Left kidney (tissue), 2 donors: Measurements from ENCODE around the gene KCNQ1. TPM values are rescaled to one million over a fixed set of nuclear protein-coding genes. Genes with fewer than 3 reads are reported as not detected.

Source experiments
- DNase-seq: peaks from one replicate; pipeline ENCODE4 v3.0.0-alpha.2; 2013
- polyA plus RNA-seq: library from polyadenylated mRNA; unstranded; fragments of 120-200 nt; gene quantifications from one replicate; pipeline ENCODE4 v1.2.1, GENCODE V29; 2013; ENCODE audit not compliant: insufficient read length

The KCNQ1 gene
- polyA plus RNA-seq, 1 donor = 9.1 TPM

DNA sequence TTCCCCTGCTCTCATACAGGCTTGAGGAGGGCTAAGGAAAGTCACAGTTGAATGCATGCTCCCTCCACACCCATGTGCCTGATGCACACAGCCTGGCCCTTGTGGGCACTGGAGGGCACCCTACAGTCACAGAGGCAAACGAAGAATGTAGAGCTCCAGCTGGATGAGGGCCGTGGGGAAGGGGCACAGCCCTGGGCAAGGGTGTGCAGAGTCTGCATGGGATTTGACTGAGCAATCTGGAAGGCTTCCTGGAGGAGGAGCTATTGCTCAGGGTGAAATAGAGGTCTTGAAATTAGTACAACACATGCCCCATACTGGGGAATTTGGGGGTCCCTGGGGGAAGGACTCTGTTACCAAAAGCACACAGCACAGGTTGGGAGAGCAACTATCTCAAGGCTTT is 64.0 kb downstream of the KCNQ1 start:
- no peak for DNase-seq

GRCh38 chr11:2509481-2510001 is 64.7 kb downstream of the KCNQ1 start:
- DNase-seq = no peak

GRCh38 chr11:2510626-2511402 is 66.0 kb downstream of the KCNQ1 start:
- DNase-seq = no peak

GRCh38 chr11:2511421-2512369 is 66.9 kb downstream of the KCNQ1 start:
- no peak for DNase-seq

- no peak for DNase-seq
These were observed 67.9 kb downstream of the KCNQ1 start for GRCh38 chr11:2512431-2513407.

GRCh38 chr11:2513441-2513840 is 68.6 kb downstream of the KCNQ1 start:
- no peak for DNase-seq

DNA sequence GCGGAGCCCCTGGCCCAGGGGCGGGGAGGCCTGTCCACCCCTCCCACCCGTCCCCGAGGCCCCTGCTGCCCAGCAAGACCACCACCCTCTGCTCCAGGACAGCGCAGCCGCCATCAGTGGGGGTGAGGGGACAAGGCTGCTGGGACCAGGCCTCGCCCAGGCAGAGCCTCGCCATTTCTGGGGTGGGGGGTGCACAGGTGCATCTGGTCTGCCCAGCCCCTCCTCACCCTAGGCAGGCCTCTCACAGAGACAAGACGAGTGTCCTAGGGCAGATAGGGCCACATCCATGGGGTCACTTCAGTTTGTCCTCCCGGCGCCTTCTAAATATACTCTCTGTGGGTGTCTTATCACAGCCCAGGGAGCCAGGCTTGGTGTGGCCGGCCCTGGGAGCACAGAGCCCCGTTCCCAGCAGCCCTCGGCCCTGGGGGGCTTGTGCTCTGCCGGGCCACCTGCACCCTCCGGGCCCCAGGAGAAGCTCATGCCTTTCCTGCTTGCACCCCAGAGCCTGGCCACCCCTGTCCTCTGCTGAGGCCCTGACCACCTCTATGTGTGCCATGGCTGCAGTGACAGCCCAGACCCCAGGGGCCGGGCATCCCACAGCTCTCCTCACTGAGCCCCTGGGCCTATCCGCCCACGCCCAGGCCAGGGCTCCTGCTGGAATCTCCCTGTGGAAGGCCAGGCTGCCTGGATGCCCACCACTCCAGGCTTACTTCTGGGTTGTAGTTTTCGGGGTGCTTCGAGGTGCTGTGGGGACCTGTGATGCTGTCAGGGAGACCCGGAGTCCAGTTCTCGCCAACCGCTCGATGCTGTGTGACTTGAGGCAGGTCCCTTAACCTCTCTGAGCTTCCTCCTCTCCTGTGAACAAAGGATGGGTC is 70.8 kb downstream of the KCNQ1 start:
- DNase-seq = no peak

DNA sequence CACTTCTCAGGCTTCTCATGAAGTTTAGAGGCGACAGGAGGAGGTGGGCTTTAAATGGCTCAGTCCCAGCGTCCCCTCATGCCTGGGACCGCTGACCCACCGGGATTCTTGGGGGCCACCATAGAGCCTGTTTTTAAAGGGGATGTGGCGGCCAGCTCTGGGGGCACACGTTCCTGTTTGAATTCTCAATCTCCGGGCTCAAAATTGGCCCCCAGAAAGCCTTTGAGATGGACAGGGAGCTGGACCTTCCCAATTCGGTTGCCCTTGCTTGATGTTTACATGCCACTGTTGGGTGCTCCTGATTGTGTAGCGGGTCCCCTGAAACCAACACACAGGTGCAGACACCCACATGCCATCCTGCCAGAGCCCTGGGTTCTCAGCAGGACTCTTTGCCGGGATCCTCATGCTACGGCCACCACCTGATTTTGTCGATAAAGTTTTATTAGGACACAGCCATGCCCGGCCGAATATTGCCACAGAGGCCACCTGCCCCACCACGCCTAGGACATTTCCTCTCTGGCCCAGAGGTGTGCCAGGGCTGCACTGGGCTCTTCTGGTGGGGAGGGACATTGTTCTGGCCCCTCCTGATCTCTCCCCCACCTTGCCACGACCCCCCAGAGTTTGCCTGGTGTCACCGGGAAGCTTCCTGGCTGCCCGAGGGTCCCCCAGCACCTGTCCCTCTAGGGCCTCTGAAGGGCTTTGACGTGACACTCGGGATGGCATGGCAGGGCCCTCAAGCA is 71.6 kb downstream of the KCNQ1 start:
- DNase-seq = no peak

DNA sequence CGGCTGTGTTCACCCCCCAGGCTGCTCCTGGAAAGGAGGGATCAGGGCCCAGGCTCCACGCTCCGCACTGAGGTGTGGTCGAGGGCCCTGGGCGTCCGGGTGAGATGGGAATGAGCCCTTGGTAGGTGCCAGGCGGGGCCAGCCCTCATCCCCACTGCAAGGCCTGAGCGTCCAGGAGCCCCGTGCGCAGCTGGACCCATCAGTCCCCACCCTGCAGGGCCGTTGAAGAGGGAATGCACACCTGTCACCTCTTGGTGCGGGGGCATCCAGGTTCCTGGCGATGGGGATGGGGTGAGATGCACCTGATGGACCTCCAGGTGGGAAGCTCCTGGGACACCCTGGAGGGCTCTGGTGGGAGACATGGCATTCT is 72.2 kb downstream of the KCNQ1 start:
- DNase-seq = no peak

DNA sequence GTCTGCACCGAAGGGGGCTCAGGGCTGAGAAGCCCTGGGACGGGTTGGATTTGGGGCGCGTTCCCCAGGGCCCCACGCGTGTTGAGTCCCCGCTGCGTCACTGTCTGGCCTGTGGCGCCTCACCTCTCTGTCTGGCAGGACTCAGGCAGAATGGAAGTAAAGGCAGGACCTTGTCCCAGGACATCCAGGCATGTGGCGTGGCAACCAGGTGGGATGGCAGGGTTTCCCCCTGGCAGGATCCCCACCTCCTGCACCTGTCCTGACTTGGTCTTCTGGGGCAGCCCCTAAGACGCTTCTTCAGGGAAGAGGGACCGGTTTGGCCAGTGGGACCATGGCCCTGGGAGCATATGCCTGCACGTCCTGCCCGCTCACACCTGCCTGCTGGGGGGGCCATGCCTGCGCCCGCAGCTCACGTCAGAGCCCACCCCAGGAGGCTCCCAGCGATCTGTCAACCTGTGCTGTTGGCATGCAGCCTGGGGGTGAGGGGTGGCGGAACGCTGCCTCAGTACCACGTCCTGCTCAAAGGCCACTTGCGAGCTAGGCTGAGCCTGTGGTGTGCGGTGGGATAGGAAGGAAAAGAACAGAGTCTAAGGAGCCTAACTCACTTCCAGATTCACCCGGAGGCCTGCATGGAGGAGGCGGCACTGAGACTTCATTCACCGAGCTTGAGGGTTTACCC is 72.7 kb downstream of the KCNQ1 start:
- DNase-seq = no peak

- no peak for DNase-seq
These were observed 73.5 kb downstream of the KCNQ1 start for GRCh38 chr11:2518111-2518982.

- no peak for DNase-seq
These were observed 74.2 kb downstream of the KCNQ1 start for GRCh38 chr11:2518983-2519340.

DNA sequence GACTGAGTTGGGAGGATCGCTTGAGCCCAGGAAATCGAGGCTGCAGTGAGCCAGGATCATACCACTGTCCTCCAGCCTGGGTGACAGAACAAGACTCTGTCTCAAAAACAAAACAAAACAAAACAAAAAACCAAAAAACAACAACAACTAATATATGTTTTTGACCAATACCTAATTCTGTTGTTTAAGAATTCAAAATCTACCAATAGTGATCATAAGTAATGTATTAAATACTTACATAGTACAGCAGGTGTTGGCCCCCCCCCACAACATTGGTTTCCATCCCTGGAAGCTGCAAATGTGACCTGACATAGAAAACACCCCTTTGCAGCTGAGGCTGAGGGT is 74.7 kb downstream of the KCNQ1 start:
- DNase-seq = no peak

DNA sequence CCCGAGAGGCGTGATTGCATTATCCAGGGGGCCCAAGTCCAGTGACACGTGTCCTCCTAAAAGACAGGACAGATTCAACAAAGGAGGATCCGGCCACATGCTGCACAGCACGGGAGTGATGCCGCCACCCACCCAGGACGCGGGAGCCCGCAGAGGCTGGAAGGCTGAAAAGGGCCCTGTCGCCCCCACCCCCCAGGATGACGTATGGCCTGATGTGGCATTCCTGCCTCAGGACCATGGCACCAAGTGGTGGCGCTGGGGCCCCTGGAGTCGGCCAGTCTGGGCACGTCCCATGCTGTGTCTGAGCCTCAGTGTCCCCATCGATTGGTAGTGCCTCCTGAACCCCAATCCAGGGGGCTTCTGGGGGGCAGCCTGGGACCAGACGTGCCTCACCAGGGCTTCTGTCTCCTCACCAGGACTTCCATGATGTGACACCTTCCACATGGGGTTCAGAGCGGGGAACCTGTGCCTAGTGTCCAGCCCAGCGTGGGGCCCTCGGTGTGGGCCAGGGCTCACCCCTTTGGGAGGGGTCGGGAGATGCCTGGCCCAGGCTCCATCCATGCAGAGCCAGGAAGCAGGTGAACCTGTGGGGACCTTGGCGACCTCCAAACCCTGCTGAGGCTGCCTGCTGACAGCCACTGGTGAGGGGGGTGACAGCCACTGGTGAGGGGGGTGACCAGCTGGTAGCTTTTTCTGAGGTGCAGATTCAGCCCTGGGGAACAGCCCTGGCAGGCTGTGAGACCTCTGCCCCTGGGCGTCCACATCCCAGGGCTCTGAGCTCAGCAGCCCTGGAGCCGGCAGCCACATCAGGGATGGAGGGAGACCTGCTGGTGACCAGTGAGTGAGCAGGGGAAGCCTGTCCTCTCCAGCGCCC is 75.3 kb downstream of the KCNQ1 start:
- no peak for DNase-seq

DNA sequence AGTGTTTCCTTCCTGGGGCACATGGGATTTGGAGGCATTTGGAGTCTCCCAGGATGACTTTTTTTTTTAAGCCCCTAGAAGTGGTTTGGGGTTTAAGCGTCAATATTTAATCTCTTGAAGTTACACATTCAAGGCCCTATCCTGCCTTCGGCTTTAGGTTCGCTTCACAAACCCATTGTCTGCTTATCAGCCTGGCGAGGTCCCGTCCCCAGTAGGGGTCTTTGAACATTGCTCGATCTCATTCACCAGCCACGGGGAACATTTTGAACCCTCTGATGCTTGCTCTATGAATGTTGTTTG is 75.9 kb downstream of the KCNQ1 start:
- no peak for DNase-seq

GRCh38 chr11:2521081-2521732 is 76.4 kb downstream of the KCNQ1 start:
- DNase-seq = no peak
